RWPE2 (cell line): ENCODE measurements around the gene SETBP1.

Source experiments
- ATAC-seq: fragments of 200-7000 bp; cut with Tn5 transposase; 3 replicates; pipeline ENCODE4 v1.9.1; 2021; ENCODE audit warnings: low read depth
- DNase-seq: peaks from one replicate; pipeline ENCODE4 v3.0.0-alpha.2; 2020; ENCODE audit warnings: low spot score
- H3K27ac ChIP-seq: fragments of 450-650 bp; 2 replicates; pipeline ENCODE4 v1.5.1; 2017; ENCODE audit warnings: mild to moderate bottlenecking; ENCODE audit not compliant: poor library complexity, severe bottlenecking
- H3K27me3 ChIP-seq: fragments of 250-450 bp; sonication (Bioruptor Pico); 2 replicates; pipeline ENCODE4 v1.5.1; 2021; ENCODE audit warnings: mild to moderate bottlenecking, moderate library complexity; ENCODE audit not compliant: insufficient read depth, poor library complexity, severe bottlenecking
- H3K36me3 ChIP-seq: fragments of 250-450 bp; sonication (Bioruptor Pico); 2 replicates; pipeline ENCODE4 v1.5.1; 2020; ENCODE audit warnings: low read depth, mild to moderate bottlenecking, moderate library complexity
- H3K4me1 ChIP-seq: fragments of 250-450 bp; sonication (Bioruptor Pico); 2 replicates; pipeline ENCODE4 v1.5.1; 2021; ENCODE audit warnings: mild to moderate bottlenecking, moderate library complexity; ENCODE audit not compliant: insufficient read depth, poor library complexity, severe bottlenecking
- H3K4me3 ChIP-seq: fragments of 250-450 bp; sonication (Bioruptor Pico); 2 replicates; pipeline ENCODE4 v1.5.1; 2021; ENCODE audit warnings: mild to moderate bottlenecking, moderate library complexity; ENCODE audit not compliant: severe bottlenecking
- H3K9me3 ChIP-seq: fragments of 250-450 bp; sonication (Bioruptor Pico); 2 replicates; pipeline ENCODE4 v1.5.1; 2021; ENCODE audit warnings: mild to moderate bottlenecking, moderate library complexity; ENCODE audit not compliant: severe bottlenecking
- TF ChIP-seq, protein P1 (sequence below): fragments of 450-650 bp; IDR thresholded peaks from one replicate; pipeline ENCODE4 v1.5.1; 2017; ENCODE audit warnings: mild to moderate bottlenecking, moderate library complexity; ENCODE audit not compliant: poor library complexity, severe bottlenecking

SETBP1 gene

DNA sequence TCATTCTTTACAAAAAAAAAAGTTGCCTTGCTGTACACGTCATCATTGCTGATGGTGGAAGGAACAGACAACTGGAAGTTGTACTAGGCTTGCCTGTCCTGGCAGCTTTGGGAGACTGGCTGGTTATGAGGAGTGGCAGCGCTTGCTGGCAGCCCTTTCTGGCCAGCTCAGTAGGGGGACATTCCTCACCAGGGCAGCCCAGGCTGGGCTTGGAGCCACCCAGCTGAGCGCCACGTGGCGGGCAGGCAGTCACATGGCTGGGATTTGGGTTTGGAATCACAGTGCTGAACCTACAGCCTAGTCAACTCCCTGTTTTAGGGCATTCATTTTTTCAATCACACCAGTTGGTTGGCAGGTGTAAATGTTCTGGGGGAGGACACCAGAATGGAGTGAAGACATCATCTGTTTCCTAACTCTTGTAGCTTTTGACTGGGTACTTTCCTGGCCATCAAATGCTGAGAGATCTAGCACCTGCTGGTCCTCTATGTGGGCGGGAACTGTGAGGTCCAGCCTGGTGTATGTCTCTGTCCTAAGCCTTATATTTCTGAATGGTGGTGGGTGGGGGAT is 139.3 kb downstream of the SETBP1 start:
- Histone ChIP-seq H3K4me1 (peaks cover 13% of the 10 kb centered on the region), H3K27me3 (no peaks in the 10 kb centered on the region), H3K4me3 (no peak overlapping the region), H3K9me3 (no peaks in the 10 kb centered on the region), H3K36me3 (no peaks in the 10 kb centered on the region), H3K27ac (no peak overlapping the region)
- ATAC-seq: no peak
- TF ChIP-seq, protein P1, sequence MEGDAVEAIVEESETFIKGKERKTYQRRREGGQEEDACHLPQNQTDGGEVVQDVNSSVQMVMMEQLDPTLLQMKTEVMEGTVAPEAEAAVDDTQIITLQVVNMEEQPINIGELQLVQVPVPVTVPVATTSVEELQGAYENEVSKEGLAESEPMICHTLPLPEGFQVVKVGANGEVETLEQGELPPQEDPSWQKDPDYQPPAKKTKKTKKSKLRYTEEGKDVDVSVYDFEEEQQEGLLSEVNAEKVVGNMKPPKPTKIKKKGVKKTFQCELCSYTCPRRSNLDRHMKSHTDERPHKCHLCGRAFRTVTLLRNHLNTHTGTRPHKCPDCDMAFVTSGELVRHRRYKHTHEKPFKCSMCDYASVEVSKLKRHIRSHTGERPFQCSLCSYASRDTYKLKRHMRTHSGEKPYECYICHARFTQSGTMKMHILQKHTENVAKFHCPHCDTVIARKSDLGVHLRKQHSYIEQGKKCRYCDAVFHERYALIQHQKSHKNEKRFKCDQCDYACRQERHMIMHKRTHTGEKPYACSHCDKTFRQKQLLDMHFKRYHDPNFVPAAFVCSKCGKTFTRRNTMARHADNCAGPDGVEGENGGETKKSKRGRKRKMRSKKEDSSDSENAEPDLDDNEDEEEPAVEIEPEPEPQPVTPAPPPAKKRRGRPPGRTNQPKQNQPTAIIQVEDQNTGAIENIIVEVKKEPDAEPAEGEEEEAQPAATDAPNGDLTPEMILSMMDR: no peak
- DNase-seq: no peak

DNA sequence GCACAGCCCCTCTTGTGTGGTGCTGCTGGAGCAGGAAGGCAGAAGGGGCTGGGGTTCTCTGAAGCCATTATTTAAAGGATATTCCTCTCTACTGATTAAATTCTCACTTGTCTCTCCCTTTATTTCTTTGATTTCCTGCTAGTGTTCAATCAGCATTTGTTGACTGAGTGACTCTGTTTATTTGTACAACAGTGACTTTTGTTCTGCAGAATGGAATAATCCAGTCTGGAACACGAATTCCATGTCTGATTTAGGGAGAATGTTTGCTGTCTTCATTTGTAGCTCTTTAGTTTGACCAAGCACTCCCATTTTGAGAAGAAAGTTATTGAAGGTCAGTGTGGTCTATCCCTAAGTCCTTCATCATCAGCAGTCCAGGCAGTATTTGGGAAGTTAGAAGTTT is 141.2 kb downstream of the SETBP1 start:
- Histone ChIP-seq H3K4me3 (no peak overlapping the region), H3K36me3 (no peaks in the 10 kb centered on the region), H3K27me3 (no peaks in the 10 kb centered on the region), H3K27ac (no peak overlapping the region), H3K4me1 (peaks cover 24% of the 10 kb centered on the region), H3K9me3 (no peaks in the 10 kb centered on the region)
- DNase-seq (no peak), ATAC-seq (no peak)
- TF ChIP-seq, protein P1: no peak

DNA sequence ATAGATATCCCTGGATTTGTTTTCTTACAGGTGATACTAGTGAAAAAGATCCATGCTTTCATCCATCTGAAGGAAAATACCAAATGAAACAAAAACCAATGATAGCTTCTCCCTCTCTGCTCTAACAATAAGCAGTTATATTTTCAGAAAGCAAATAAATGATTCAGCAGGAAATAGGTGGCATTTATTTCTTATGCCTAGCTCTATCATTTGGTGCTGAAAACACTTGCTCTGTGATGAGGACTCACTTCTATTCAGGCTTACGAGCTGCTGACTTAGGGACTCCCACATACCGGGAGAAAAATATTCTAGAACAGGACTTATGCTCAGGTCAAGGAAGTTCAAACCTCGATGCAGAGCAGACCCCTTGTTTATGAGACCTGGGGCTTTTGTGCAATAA is 142.6 kb downstream of the SETBP1 start:
- no peak overlapping the region for H3K4me3 ChIP-seq
- TF ChIP-seq, protein P1: no peak
- H3K27ac ChIP-seq: peak overlapping the region; percentile 27
- DNase-seq: no peak
- peaks cover 29% of the 10 kb centered on the region for H3K4me1 ChIP-seq
- ATAC-seq: peak; percentile 32; the same call in 1 of the 3 replicates
- H3K9me3 ChIP-seq: no peaks in the 10 kb centered on the region
- no peaks in the 10 kb centered on the region for H3K36me3 ChIP-seq
- H3K27me3 ChIP-seq: no peaks in the 10 kb centered on the region

DNA sequence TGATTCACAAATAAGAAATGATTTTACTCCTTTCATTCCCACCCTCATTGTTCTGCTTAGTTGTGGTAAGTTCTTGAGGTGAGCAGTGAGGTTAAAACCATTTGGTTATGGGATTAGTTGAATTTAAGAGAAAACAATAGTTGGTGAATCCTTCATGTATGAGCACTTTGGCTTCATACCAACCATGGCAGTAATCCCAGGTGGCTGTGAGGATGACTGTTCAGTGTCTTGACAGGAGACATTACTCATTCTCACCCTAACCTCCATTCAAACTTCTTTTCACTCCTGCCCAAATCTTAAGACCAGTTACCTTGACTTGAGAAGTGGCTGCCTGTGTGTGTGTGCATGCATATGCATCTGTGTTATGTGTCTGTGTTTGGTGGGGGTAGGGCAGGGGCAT is 143.1 kb downstream of the SETBP1 start:
- TF ChIP-seq, protein P1: no peak
- H3K27ac ChIP-seq: peak overlapping the region; percentile 27
- no peaks in the 10 kb centered on the region for H3K9me3 ChIP-seq
- DNase-seq (no peak), ATAC-seq (peak; percentile 89)
- no peaks in the 10 kb centered on the region for H3K27me3 ChIP-seq
- no peaks in the 10 kb centered on the region for H3K36me3 ChIP-seq
- H3K4me1 ChIP-seq: peaks cover 29% of the 10 kb centered on the region
- no peak overlapping the region for H3K4me3 ChIP-seq

DNA sequence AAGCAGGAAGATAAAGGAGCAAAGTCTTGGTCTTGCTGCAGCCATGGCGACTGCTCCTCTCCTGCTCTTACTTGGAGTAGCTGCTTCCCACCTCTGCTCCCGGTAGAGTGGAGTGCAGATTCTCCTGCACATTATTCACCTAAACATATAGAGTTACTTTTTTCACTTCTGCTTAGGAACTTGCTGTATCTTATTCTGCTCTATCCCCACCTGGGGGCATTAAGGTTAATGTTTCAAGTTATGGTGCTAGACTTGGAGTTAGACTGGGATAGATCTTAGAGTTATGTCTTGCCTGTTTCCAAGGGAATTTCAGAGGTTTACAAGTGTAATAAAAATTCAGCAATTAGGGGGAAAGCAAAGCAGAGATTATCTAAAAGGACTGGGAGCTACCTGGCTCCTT is 144.2 kb downstream of the SETBP1 start:
- Histone ChIP-seq H3K4me3 (no peak overlapping the region), H3K9me3 (no peaks in the 10 kb centered on the region), H3K27me3 (no peaks in the 10 kb centered on the region), H3K27ac (no peak overlapping the region), H3K4me1 (peaks cover 29% of the 10 kb centered on the region), H3K36me3 (no peaks in the 10 kb centered on the region)
- ATAC-seq: no peak
- TF ChIP-seq, protein P1: no peak
- DNase-seq: no peak
